ENCODE results near the gene NFXL1. TPM values are rescaled to one million over a fixed set of nuclear protein-coding genes. Genes with fewer than 3 reads are reported as not detected.

The NFXL1 gene
- total RNA-seq, 1 donor from 2014 or later: 11.3 TPM

DNA sequence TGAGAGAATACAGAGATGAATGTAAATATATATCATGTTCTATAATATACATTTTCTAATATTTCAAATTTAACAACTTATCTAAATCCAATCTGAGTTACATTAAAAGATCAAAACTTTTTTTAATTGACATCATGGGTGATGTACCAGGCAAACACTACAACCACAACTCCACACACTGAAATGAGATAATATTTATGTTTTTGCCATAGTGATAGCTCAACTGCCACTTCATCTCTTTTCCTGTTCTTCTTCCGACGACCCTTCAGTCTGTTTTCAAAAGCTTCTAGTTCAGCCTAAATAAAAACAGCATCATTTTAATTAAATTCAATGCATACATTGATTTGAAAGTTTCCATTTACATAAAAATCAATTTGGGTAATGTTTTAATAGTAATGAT is 66.3 kb downstream of the NFXL1 start:
- Histone ChIP-seq H3K36me3 (ENCODE audit: control insufficient read depth, insufficient read depth, low read length) (peaks cover 2% of the 10 kb centered on the region), H3K4me3 (ENCODE audit: low read depth, low read length) (no peak overlapping the region), H3K27me3 (ENCODE audit: control insufficient read depth, insufficient read depth, low read length) (no peaks in the 10 kb centered on the region)
- FAIRE-seq: no peak
- no peak for DNase-seq (ENCODE audit: low read depth)
- TF ChIP-seq, protein P1, sequence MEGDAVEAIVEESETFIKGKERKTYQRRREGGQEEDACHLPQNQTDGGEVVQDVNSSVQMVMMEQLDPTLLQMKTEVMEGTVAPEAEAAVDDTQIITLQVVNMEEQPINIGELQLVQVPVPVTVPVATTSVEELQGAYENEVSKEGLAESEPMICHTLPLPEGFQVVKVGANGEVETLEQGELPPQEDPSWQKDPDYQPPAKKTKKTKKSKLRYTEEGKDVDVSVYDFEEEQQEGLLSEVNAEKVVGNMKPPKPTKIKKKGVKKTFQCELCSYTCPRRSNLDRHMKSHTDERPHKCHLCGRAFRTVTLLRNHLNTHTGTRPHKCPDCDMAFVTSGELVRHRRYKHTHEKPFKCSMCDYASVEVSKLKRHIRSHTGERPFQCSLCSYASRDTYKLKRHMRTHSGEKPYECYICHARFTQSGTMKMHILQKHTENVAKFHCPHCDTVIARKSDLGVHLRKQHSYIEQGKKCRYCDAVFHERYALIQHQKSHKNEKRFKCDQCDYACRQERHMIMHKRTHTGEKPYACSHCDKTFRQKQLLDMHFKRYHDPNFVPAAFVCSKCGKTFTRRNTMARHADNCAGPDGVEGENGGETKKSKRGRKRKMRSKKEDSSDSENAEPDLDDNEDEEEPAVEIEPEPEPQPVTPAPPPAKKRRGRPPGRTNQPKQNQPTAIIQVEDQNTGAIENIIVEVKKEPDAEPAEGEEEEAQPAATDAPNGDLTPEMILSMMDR (IDR thresholded peaks at IDR 0.05; ENCODE audit: insufficient read depth, low read length, severe bottlenecking): no peak

DNA sequence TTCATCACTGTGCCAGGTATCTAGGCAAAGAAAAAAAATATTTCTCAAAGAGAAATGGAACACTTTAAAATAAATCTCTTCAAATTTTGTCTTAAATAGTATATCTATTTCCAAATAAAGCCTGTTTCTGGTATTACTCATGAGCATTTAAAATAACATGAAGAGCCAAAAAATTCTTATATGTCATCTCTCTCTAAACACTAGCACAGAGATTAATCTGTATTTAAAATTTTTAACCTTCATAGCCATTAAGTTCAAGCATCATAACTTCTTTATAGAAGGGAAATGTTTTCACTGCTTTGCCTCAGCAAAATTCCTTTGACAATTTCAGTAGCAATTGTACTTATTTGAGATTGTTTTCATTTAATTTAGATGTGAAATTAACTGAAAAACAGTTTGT is 71.4 kb downstream of the NFXL1 start:
- Histone ChIP-seq H3K27me3 (ENCODE audit: control insufficient read depth, insufficient read depth, low read length) (no peaks in the 10 kb centered on the region), H3K36me3 (ENCODE audit: control insufficient read depth, insufficient read depth, low read length) (peaks cover 2% of the 10 kb centered on the region), H3K4me3 (ENCODE audit: low read depth, low read length) (no peak overlapping the region)
- DNase-seq (ENCODE audit: low read depth) (no peak), FAIRE-seq (no peak)
- TF ChIP-seq, protein P1 (IDR thresholded peaks at IDR 0.05; ENCODE audit: insufficient read depth, low read length, severe bottlenecking): no peak

DNA sequence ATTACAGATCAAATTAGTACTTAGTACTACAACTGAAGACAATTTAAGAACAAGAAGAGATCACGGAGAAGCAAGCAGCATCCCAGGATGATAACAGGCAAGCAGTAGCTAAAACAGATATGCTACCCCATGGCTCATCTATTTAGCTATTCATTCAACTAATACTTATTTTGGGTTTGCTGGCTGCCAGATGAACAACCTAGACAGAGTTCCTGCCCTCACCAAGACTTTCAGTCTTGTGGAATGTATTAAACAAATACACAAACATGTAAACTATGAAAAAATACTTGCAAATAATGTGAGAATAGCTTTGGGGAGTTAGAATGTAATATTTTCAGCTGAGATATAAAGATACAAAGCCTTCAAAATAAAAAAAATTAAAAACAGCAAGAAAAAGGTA is 74.1 kb downstream of the NFXL1 start:
- FAIRE-seq (no peak), DNase-seq (ENCODE audit: low read depth) (no peak)
- Histone ChIP-seq H3K4me3 (ENCODE audit: low read depth, low read length) (no peak overlapping the region), H3K27me3 (ENCODE audit: control insufficient read depth, insufficient read depth, low read length) (no peaks in the 10 kb centered on the region), H3K36me3 (ENCODE audit: control insufficient read depth, insufficient read depth, low read length) (peaks cover 2% of the 10 kb centered on the region)
- TF ChIP-seq, protein P1 (IDR thresholded peaks at IDR 0.05; ENCODE audit: insufficient read depth, low read length, severe bottlenecking): no peak

DNA sequence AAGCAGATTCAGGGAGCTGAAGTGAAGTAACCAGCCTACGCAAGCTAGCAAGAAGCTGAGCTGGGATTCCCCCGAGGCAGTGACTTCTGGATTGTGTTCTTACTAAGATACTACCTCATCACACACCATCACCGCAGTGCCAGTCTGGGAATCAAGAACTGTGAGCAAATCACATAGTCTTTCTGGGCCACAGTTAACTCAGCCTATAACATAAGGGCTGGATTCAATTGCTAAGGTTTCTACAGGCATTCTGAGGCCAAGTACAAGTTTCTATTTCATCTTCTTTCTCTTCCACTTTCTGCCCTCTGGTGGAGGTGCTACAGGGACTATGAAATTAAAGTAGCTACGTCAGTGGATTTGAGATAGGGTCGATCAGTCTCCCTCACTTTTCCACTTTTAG is 75.1 kb downstream of the NFXL1 start:
- H3K27me3 ChIP-seq (ENCODE audit: control insufficient read depth, insufficient read depth, low read length): no peaks in the 10 kb centered on the region
- peaks cover 2% of the 10 kb centered on the region for H3K36me3 ChIP-seq (ENCODE audit: control insufficient read depth, insufficient read depth, low read length)
- TF ChIP-seq, protein P1 (IDR thresholded peaks at IDR 0.05; ENCODE audit: insufficient read depth, low read length, severe bottlenecking): peak; percentile 21
- DNase-seq (ENCODE audit: low read depth) (no peak), FAIRE-seq (no peak)
- H3K4me3 ChIP-seq (ENCODE audit: low read depth, low read length): no peak overlapping the region

DNA sequence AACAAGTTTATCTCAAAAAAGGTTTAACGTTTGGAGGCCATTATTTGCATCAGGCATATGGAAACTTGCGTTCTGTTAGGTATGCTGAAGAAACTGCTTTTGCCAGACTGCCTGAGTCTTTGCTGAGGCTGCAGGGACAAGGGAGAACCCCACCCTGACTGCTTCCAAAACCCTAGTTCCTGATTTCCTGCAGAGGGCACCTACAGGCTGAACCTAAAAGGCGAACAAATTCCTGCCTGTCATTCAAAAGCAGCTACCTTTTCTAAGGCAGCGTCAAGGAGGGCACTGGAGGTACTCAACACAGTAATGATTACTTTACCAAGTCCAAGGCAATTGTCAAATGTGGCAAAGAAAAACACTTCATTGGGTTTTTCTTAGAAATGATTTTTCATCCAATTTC is 75.9 kb downstream of the NFXL1 start:
- FAIRE-seq (peak; percentile 13), DNase-seq (ENCODE audit: low read depth) (peak; percentile 27)
- TF ChIP-seq, protein P1 (IDR thresholded peaks at IDR 0.05; ENCODE audit: insufficient read depth, low read length, severe bottlenecking): no peak
- peaks cover 2% of the 10 kb centered on the region for H3K36me3 ChIP-seq (ENCODE audit: control insufficient read depth, insufficient read depth, low read length)
- no peaks in the 10 kb centered on the region for H3K27me3 ChIP-seq (ENCODE audit: control insufficient read depth, insufficient read depth, low read length)
- H3K4me3 ChIP-seq (ENCODE audit: low read depth, low read length): no peak overlapping the region

DNA sequence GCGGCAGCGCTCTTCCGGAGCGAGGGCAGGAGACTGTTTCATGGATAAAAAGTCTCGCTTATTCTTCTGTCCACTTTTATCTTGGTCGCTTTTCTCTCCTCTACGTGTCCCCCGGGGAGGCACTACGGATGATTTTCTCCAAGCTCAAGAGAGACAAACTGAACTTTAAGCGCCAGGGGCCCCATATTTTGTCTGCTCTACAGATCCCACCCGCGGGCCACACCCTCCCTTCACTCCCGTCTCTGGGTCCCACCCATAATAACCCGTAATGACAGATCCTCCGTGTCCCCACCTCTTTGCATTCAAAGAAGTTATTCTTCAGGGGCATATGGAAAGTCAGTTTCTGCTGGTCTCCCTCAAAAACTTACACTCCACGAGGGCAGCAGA is 76.5 kb downstream of the NFXL1 start, which contains the start of gene CORIN:
Gene CORIN (minus strand): TSS at position 160 of the 387 bp plus-strand sequence. CDS start 118 bp downstream, at position 42.
- no peak for FAIRE-seq
- no peaks in the 10 kb centered on the region for H3K27me3 ChIP-seq (ENCODE audit: control insufficient read depth, insufficient read depth, low read length)
- peak within 1 kb of the TSS; percentile 37 for H3K4me3 ChIP-seq (ENCODE audit: low read depth, low read length)
- no peak for DNase-seq (ENCODE audit: low read depth)
- TF ChIP-seq, protein P1 (IDR thresholded peaks at IDR 0.05; ENCODE audit: insufficient read depth, low read length, severe bottlenecking): no peak
- H3K36me3 ChIP-seq (ENCODE audit: control insufficient read depth, insufficient read depth, low read length): peaks cover 2% of the 10 kb centered on the region

Measured in bronchial epithelial cell (primary cell).